ENCODE results near the gene TMEM178B.
"Not testable (repeated sequence)": the region's sequence is repeated elsewhere in the genome, so short reads cannot be mapped to it uniquely, and the experiment has no call there.

The TMEM178B gene

DNA sequence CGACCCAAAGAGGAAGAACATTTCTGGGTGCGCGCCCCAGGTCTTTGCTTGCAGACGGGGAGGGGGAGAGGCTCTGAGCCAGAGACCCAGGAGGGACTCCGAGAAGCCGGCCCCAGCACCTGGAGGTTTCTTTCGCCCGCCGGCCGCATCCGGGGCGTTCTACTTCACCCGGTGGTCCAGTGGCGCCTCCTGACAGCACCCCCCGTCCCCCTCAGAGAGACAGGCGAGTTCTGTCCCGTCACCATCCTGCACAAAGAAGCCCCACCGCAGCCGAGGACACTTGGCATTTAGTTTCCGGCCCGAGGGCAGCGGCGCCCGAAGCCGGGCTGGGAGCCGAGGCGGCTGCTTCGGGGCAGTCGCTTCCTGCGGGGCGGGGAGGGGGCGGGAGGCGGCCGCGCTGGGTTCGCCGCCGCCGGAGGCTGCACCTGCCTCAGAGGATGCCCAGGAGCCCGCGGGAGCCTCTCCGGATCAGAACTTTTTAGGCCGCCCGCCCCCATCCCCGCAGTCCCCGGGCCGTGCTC, at the start of gene TMEM178B:
TMEM178B (plus strand) TSS at position 424 of the 521 bp plus-strand sequence.
- Histone ChIP-seq H3K27ac (ENCODE audit: low read depth in 2 of 2, low read length in 2 of 2) (no peak within 1 kb of the TSS), H3K4me1 (ENCODE audit: control insufficient read depth in 2 of 2, insufficient read depth in 2 of 2, low read length in 2 of 2) (peaks cover 4 to 11% of the 10 kb centered on the region in 2 donors), H3K9me3 (ENCODE audit: control insufficient read depth in 2 of 2, low read length in 2 of 2) (no peaks in the 10 kb centered on the region), H3K36me3 (ENCODE audit: control insufficient read depth in 2 of 2, insufficient read depth in 2 of 2, low read length in 2 of 2) (no peaks in the 10 kb centered on the region), H3K4me3 (ENCODE audit: low read length in 2 of 2) (peak within 1 kb of the TSS; percentile 43 to 60), H3K9ac (ENCODE audit: low read depth in 1 of 2, low read length in 2 of 2) (no peak within 1 kb of the TSS), H3K27me3 (ENCODE audit: control insufficient read depth in 2 of 2, insufficient read depth in 2 of 2, low read length in 2 of 2) (peaks cover 34 to 38% of the 10 kb centered on the region in 2 donors)

DNA sequence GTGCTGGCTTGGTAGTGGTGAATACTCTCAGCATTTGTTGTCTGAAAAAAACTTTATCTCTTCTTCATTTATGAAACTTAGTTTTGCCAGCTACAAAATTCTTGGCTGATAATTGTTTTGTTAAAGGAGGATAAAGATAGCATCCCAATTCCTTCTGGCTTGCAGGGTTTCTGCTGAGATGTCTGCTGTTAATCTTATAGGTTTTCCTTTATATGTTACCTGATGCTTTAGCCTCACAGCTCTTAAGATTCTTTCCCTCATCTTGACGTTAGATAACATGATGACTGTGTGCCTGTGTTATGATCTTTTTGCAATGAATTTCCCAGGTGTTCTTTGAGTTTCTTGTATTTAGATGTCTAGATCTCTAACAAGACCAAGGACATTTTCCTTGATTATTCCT, 49.2 kb upstream of the TMEM178B start:
- H3K9me3 ChIP-seq (ENCODE audit: control insufficient read depth in 2 of 2, low read length in 2 of 2), result peaks cover 2 to 8% of the 10 kb centered on the region in 2 donors
- H3K4me3 ChIP-seq (ENCODE audit: low read length in 2 of 2), result no peak overlapping the region
- no peak overlapping the region for H3K27ac ChIP-seq (ENCODE audit: low read depth in 2 of 2, low read length in 2 of 2)
- H3K9ac ChIP-seq (ENCODE audit: low read depth in 1 of 2, low read length in 2 of 2), result no peak overlapping the region
- no peaks in the 10 kb centered on the region for H3K36me3 ChIP-seq (ENCODE audit: control insufficient read depth in 2 of 2, insufficient read depth in 2 of 2, low read length in 2 of 2)
- H3K4me1 ChIP-seq (ENCODE audit: control insufficient read depth in 2 of 2, insufficient read depth in 2 of 2, low read length in 2 of 2), result no peaks in the 10 kb centered on the region
- no peaks in the 10 kb centered on the region for H3K27me3 ChIP-seq (ENCODE audit: control insufficient read depth in 2 of 2, insufficient read depth in 2 of 2, low read length in 2 of 2)

DNA sequence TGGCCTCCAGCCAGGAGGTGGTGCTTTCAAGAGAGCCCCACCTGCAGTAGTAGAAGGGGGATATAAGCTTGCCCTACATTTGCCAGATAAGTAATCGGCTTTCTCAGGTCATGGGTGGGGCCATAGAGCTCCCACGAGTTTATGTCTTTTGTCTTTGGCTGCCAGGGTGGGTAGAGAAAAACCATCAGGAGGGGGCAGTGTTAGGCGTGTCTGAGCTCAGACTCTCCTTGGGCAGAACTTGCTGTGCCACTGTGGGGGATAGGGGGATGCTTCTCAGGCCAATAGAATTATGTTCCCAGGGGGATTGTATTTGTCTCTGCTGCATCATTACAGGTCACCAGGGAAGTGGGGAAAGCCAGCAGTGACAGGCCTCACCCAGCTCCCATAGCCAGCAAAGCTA, 46.8 kb upstream of the TMEM178B start:
- H3K27ac ChIP-seq (ENCODE audit: low read depth in 2 of 2, low read length in 2 of 2), result no peak overlapping the region
- no peak overlapping the region for H3K4me3 ChIP-seq (ENCODE audit: low read length in 2 of 2)
- H3K4me1 ChIP-seq (ENCODE audit: control insufficient read depth in 2 of 2, insufficient read depth in 2 of 2, low read length in 2 of 2), result no peaks in the 10 kb centered on the region
- H3K9ac ChIP-seq (ENCODE audit: low read depth in 1 of 2, low read length in 2 of 2), result no peak overlapping the region
- H3K9me3 ChIP-seq (ENCODE audit: control insufficient read depth in 2 of 2, low read length in 2 of 2), result peaks cover 2 to 8% of the 10 kb centered on the region in 2 donors
- no peaks in the 10 kb centered on the region for H3K36me3 ChIP-seq (ENCODE audit: control insufficient read depth in 2 of 2, insufficient read depth in 2 of 2, low read length in 2 of 2)
- no peaks in the 10 kb centered on the region for H3K27me3 ChIP-seq (ENCODE audit: control insufficient read depth in 2 of 2, insufficient read depth in 2 of 2, low read length in 2 of 2)

DNA sequence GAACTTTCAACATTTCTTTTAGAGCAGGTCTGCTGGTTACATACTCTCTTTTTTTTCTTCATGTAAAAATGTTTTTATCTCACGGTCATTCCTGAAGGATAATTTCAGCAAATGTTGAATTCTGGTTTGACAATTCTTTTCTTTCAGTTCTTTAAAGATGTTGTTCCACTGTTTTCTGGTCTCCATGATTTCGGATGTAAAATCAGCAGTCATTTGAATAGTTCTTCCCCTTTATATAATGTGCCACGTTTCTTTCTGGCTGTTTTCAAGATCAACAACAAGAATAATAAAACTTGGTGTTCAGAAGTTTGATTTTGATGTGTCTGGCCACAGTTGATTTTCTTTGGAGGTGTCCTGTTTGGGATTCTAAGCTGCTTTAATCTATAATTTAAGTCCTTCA, 45.1 kb upstream of the TMEM178B start:
- no peaks in the 10 kb centered on the region for H3K36me3 ChIP-seq (ENCODE audit: control insufficient read depth in 2 of 2, insufficient read depth in 2 of 2, low read length in 2 of 2)
- H3K9ac ChIP-seq (ENCODE audit: low read depth in 1 of 2, low read length in 2 of 2), result no peak overlapping the region
- H3K27ac ChIP-seq (ENCODE audit: low read depth in 2 of 2, low read length in 2 of 2), result no peak overlapping the region
- H3K4me3 ChIP-seq (ENCODE audit: low read length in 2 of 2), result no peak overlapping the region
- no peaks in the 10 kb centered on the region for H3K27me3 ChIP-seq (ENCODE audit: control insufficient read depth in 2 of 2, insufficient read depth in 2 of 2, low read length in 2 of 2)
- peaks cover 2 to 8% of the 10 kb centered on the region in 2 donors for H3K9me3 ChIP-seq (ENCODE audit: control insufficient read depth in 2 of 2, low read length in 2 of 2)
- H3K4me1 ChIP-seq (ENCODE audit: control insufficient read depth in 2 of 2, insufficient read depth in 2 of 2, low read length in 2 of 2), result no peaks in the 10 kb centered on the region

DNA sequence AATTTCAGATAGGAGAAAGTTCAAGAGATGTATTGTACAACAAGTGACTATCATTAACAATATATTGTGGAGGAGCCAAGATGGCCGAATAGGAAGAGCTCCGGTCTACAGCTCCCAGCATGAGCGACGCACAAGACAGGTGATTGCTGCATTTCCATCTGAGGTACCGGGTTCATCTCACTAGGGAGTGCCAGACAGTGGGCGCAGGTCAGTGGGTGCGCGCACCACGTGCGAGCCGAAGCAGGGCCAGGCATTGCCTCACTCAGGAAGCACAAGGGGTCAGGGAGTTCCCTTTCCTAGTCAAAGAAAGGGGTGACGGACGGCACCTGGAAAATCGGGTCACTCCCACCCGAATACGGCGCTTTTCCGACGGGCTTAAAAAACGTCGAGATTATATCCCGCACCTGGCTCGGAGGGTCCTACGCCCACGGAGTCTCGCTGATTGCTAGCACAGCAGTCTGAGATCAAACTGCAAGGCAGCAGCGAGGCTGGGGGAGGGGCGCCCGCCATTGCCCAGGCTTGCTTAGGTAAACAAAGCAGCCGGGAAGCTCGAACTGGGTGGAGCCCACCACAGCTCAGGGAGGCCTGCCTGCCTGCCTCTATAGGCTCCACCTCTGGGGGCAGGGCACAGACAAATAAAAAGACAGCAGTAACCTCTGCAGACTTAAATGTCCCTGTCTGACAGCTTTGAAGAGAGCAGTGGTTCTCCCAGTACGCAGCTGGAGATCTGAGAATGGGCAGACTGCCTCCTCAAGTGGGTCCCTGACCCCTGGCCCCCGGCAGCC, 41.1 kb upstream of the TMEM178B start:
- H3K27ac ChIP-seq (ENCODE audit: low read depth in 2 of 2, low read length in 2 of 2); H3K9me3 ChIP-seq (ENCODE audit: control insufficient read depth in 2 of 2, low read length in 2 of 2); H3K27me3 ChIP-seq (ENCODE audit: control insufficient read depth in 2 of 2, insufficient read depth in 2 of 2, low read length in 2 of 2); H3K4me3 ChIP-seq (ENCODE audit: low read length in 2 of 2); H3K36me3 ChIP-seq (ENCODE audit: control insufficient read depth in 2 of 2, insufficient read depth in 2 of 2, low read length in 2 of 2); H3K9ac ChIP-seq (ENCODE audit: low read depth in 1 of 2, low read length in 2 of 2); H3K4me1 ChIP-seq (ENCODE audit: control insufficient read depth in 2 of 2, insufficient read depth in 2 of 2, low read length in 2 of 2): not testable (repeated sequence)

DNA sequence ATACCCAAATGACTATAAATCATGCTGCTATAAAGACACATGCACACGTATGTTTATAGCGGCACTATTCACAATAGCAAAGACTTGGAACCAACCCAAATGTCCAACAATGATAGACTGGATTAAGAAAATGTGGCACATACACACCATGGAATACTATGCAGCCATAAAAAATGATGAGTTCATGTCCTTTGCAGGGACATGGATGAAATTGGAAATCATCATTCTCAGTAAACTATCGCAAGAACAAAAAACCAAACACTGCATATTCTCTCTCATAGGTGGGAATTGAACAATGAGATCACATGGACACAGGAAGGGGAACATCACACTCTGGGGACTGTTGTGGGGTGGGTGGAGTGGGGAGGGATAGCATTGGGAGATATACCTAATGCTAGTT, 35.8 kb upstream of the TMEM178B start:
- not testable (repeated sequence) for H3K9me3 ChIP-seq (ENCODE audit: control insufficient read depth in 2 of 2, low read length in 2 of 2); H3K27ac ChIP-seq (ENCODE audit: low read depth in 2 of 2, low read length in 2 of 2); H3K4me1 ChIP-seq (ENCODE audit: control insufficient read depth in 2 of 2, insufficient read depth in 2 of 2, low read length in 2 of 2); H3K36me3 ChIP-seq (ENCODE audit: control insufficient read depth in 2 of 2, insufficient read depth in 2 of 2, low read length in 2 of 2); H3K27me3 ChIP-seq (ENCODE audit: control insufficient read depth in 2 of 2, insufficient read depth in 2 of 2, low read length in 2 of 2); H3K4me3 ChIP-seq (ENCODE audit: low read length in 2 of 2); H3K9ac ChIP-seq (ENCODE audit: low read depth in 1 of 2, low read length in 2 of 2)

DNA sequence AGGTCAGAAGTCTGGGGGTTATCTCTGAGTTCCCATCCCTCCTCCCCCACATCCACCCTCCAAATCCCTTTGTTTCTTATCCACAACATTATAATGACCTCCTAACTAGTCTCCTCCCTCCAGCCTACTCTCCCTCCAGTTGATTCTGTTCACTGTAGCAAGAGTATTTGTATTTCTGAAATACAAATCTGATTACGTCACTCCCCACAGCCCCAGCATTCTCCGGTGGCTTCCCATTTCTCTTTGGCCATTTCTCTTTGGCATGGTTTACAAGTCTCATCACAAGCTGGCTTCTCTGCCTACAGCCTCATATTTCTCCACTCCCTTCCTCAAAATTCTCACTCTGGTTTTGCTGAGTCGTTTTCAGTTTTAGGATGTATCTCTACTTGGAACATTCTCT, 34.5 kb upstream of the TMEM178B start:
- Histone ChIP-seq H3K36me3 (ENCODE audit: control insufficient read depth in 2 of 2, insufficient read depth in 2 of 2, low read length in 2 of 2) (no peaks in the 10 kb centered on the region), H3K4me3 (ENCODE audit: low read length in 2 of 2) (no peak overlapping the region), H3K27me3 (ENCODE audit: control insufficient read depth in 2 of 2, insufficient read depth in 2 of 2, low read length in 2 of 2) (no peaks in the 10 kb centered on the region), H3K9ac (ENCODE audit: low read depth in 1 of 2, low read length in 2 of 2) (no peak overlapping the region), H3K9me3 (ENCODE audit: control insufficient read depth in 2 of 2, low read length in 2 of 2) (no peaks in the 10 kb centered on the region), H3K4me1 (ENCODE audit: control insufficient read depth in 2 of 2, insufficient read depth in 2 of 2, low read length in 2 of 2) (no peaks in the 10 kb centered on the region), H3K27ac (ENCODE audit: low read depth in 2 of 2, low read length in 2 of 2) (no peak overlapping the region)

DNA sequence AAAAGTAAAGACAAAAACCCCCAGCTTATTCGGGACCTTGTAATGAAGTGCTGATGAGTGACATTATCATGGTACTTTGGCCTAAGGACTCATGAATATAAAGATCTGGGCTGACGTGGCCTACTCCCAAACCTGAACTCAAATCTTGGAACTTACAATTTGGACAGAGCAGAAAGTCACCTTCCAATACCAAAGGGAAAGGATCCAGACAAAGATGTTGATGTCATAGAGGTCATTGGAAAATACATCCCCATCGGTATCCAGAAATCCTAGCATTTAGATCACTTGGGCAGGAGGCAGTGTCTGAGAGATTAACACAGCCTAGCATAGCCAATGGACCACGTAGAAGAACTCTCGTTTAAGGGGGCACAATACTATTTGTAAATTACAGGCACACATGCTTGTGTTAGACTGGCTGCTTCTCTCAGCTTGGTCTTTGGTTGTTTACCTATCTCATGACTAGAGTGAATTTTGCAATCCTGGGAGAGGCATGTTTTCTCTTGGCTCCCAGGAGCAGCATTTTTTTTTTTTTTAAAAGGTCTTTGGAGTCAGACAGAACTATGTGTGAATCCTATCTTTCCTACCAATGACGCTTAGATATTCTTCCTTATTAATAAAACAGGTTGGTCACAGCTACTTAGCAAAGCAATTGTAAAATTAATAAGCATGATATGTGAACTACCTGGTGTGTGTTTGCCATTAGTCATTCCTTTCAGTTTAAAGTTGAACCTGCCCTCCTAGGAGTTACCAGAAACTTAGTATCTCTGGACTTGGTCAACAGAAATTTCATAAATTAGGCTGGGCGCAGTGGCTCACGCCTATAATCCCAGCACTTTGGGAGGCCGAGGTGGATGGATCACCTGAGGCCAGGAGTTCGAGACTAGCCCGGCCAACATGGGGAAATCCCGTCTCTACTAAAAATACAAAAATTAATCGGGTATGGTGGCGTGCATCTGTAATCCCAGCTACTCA, 31.4 kb upstream of the TMEM178B start:
- no peaks in the 10 kb centered on the region for H3K9me3 ChIP-seq (ENCODE audit: control insufficient read depth in 2 of 2, low read length in 2 of 2)
- no peak overlapping the region for H3K9ac ChIP-seq (ENCODE audit: low read depth in 1 of 2, low read length in 2 of 2)
- H3K36me3 ChIP-seq (ENCODE audit: control insufficient read depth in 2 of 2, insufficient read depth in 2 of 2, low read length in 2 of 2), result no peaks in the 10 kb centered on the region
- no peaks in the 10 kb centered on the region for H3K4me1 ChIP-seq (ENCODE audit: control insufficient read depth in 2 of 2, insufficient read depth in 2 of 2, low read length in 2 of 2)
- no peak overlapping the region for H3K27ac ChIP-seq (ENCODE audit: low read depth in 2 of 2, low read length in 2 of 2)
- H3K27me3 ChIP-seq (ENCODE audit: control insufficient read depth in 2 of 2, insufficient read depth in 2 of 2, low read length in 2 of 2), result no peaks in the 10 kb centered on the region
- no peak overlapping the region for H3K4me3 ChIP-seq (ENCODE audit: low read length in 2 of 2)

DNA sequence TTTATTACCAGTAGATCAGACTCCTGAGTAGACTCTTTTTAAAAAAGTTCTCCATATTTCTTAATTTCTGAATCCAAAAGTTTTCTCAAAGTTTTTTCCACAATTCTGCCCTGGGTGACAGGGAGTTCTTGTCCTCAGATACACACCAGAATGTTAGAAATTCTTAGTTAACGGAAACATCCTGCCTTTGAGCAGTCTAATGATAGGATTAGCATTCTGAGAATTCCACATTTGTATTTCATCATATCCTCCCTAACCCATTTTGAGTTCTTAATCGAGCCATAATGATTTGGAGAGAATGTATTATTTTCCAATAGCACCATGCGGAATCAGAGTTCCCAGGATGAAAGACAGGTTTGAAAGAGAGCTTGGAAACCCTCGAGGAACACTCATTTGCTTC, 30.2 kb upstream of the TMEM178B start:
- Histone ChIP-seq H3K4me3 (ENCODE audit: low read length in 2 of 2) (no peak overlapping the region), H3K9me3 (ENCODE audit: control insufficient read depth in 2 of 2, low read length in 2 of 2) (no peaks in the 10 kb centered on the region), H3K36me3 (ENCODE audit: control insufficient read depth in 2 of 2, insufficient read depth in 2 of 2, low read length in 2 of 2) (no peaks in the 10 kb centered on the region), H3K27ac (ENCODE audit: low read depth in 2 of 2, low read length in 2 of 2) (no peak overlapping the region), H3K9ac (ENCODE audit: low read depth in 1 of 2, low read length in 2 of 2) (no peak overlapping the region), H3K27me3 (ENCODE audit: control insufficient read depth in 2 of 2, insufficient read depth in 2 of 2, low read length in 2 of 2) (no peaks in the 10 kb centered on the region), H3K4me1 (ENCODE audit: control insufficient read depth in 2 of 2, insufficient read depth in 2 of 2, low read length in 2 of 2) (no peaks in the 10 kb centered on the region)

All from mucosa of rectum (tissue), 2 donors.